ENCODE results near the gene SLC22A15.

DNA sequence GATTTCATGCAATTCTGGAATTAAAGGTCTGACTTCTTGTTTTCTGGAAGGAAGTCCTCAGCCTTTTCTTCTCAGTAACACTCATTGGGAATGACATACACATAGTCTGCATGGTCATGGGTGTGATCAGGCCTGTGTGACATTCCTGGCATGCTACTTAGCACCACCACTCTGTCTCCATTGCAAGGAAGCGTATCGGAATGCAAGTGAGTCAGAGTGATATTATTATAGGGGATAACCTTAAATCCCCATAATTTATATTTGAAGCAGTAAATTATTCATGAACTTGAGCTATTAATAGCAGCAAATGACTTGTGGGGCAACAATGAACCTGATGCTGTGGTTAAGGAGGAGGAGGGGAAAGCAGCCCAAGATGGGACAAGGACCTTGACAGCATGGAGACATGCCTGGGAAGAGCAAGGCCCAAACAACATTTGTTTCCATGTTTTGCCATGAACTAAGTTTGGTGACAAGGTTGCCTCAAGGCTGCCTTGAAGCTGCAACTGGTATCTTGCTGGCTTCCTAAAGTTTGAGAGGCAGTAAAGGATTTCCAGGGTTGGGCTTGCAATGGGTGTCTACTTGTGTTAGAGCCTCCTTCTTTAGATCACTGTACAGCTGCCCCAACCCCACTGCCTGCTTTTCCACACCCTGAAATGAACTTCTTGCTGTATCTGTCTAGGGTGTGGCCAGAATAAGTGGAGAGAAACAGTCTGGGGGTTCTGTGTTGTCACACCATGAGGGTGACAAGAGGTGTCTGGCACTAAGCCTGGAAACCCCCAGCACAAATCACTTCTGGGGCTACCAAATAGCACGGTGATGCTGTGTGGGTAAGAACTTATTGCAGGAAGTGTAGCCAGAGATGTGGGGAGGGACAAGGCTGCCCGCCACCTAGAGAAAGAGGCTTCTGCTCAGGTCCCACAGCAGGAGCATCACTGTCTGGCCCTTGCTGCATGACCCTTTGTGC lies 139.4 kb downstream of the SLC22A15 start:
- TF ChIP-seq, protein P1, sequence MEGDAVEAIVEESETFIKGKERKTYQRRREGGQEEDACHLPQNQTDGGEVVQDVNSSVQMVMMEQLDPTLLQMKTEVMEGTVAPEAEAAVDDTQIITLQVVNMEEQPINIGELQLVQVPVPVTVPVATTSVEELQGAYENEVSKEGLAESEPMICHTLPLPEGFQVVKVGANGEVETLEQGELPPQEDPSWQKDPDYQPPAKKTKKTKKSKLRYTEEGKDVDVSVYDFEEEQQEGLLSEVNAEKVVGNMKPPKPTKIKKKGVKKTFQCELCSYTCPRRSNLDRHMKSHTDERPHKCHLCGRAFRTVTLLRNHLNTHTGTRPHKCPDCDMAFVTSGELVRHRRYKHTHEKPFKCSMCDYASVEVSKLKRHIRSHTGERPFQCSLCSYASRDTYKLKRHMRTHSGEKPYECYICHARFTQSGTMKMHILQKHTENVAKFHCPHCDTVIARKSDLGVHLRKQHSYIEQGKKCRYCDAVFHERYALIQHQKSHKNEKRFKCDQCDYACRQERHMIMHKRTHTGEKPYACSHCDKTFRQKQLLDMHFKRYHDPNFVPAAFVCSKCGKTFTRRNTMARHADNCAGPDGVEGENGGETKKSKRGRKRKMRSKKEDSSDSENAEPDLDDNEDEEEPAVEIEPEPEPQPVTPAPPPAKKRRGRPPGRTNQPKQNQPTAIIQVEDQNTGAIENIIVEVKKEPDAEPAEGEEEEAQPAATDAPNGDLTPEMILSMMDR (IDR thresholded peaks at IDR 0.05; ENCODE audit: poor library complexity, severe bottlenecking), result no peak
- TF ChIP-seq POLR2AphosphoS5 (IDR thresholded peaks at IDR 0.05), result no peak
- no peak for TF ChIP-seq EZH2 (IDR thresholded peaks at IDR 0.05; ENCODE audit: borderline replicate concordance, insufficient read depth, low read length, poor library complexity, severe bottlenecking)
- TF ChIP-seq, protein P2, sequence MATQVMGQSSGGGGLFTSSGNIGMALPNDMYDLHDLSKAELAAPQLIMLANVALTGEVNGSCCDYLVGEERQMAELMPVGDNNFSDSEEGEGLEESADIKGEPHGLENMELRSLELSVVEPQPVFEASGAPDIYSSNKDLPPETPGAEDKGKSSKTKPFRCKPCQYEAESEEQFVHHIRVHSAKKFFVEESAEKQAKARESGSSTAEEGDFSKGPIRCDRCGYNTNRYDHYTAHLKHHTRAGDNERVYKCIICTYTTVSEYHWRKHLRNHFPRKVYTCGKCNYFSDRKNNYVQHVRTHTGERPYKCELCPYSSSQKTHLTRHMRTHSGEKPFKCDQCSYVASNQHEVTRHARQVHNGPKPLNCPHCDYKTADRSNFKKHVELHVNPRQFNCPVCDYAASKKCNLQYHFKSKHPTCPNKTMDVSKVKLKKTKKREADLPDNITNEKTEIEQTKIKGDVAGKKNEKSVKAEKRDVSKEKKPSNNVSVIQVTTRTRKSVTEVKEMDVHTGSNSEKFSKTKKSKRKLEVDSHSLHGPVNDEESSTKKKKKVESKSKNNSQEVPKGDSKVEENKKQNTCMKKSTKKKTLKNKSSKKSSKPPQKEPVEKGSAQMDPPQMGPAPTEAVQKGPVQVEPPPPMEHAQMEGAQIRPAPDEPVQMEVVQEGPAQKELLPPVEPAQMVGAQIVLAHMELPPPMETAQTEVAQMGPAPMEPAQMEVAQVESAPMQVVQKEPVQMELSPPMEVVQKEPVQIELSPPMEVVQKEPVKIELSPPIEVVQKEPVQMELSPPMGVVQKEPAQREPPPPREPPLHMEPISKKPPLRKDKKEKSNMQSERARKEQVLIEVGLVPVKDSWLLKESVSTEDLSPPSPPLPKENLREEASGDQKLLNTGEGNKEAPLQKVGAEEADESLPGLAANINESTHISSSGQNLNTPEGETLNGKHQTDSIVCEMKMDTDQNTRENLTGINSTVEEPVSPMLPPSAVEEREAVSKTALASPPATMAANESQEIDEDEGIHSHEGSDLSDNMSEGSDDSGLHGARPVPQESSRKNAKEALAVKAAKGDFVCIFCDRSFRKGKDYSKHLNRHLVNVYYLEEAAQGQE (IDR thresholded peaks at IDR 0.05; ENCODE audit: borderline replicate concordance), result no peak
- TF ChIP-seq SMC3 (conservative IDR thresholded peaks at IDR 0.05; ENCODE audit: poor library complexity), result no peak
- TF ChIP-seq MXI1 (conservative IDR thresholded peaks at IDR 0.05; ENCODE audit: poor library complexity, severe bottlenecking), result no peak
- no peak for TF ChIP-seq TAF1 (IDR thresholded peaks at IDR 0.05; ENCODE audit: low read depth)
